OCI-LY7 (cell line): ENCODE data around the gene APLP1. TPM values are rescaled to one million over a fixed set of nuclear protein-coding genes. Genes with fewer than 3 reads are reported as not detected.

Source experiments
- BruUV-seq: library from RNA; stranded (reverse); fragments of 400-500 nt; replicated peaks from 2 replicates; lab custom pipeline; 2021; lab: Mats Ljungman, UMichigan
- CTCF ChIA-PET: fragments of 300-600 bp; sonication (Branson Sonifier 250); formaldehyde crosslinking; loops from one replicate; lab custom pipeline; 2022; ENCODE audit warnings: antibody characterized with exemption; ENCODE audit not compliant: unreplicated experiment; lab: Charles Lee
- POLR2A ChIA-PET: fragments of 300-600 bp; sonication (Branson Sonifier 250); formaldehyde crosslinking; loops from one replicate; lab custom pipeline; 2022; ENCODE audit warnings: antibody characterized with exemption; lab: Charles Lee
- DNase-seq: peaks from one replicate; pipeline ENCODE4 v3.0.0-alpha.2; 2015; ENCODE audit warnings: low spot score
- H2AFZ ChIP-seq: fragments of 200-600 bp; sonication (generic), shearing (Covaris generic); 2 replicates; pipeline ENCODE4 v1.6.1; 2014; ENCODE audit warnings: mild to moderate bottlenecking, antibody characterized with exemption, low read length, moderate library complexity
- H3K27ac ChIP-seq: fragments of 200-600 bp; sonication (generic); 2 replicates; pipeline ENCODE4 v1.5.1; 2014; ENCODE audit warnings: mixed run types, low read depth, mild to moderate bottlenecking, moderate library complexity, low read length, inconsistent platforms; ENCODE audit not compliant: poor library complexity, severe bottlenecking
- H3K36me3 ChIP-seq: fragments of 200-600 bp; sonication (generic); 2 replicates; pipeline ENCODE4 v1.6.1; 2014; ENCODE audit warnings: mild to moderate bottlenecking, antibody characterized with exemption, low read length, moderate library complexity, mixed read lengths; ENCODE audit not compliant: insufficient read depth
- H3K4me1 ChIP-seq: fragments of 200-600 bp; sonication (generic); 2 replicates; pipeline ENCODE4 v1.5.1; 2014; ENCODE audit warnings: mild to moderate bottlenecking, low read length; ENCODE audit not compliant: insufficient read depth, poor library complexity, severe bottlenecking
- H3K4me2 ChIP-seq: fragments of 200-600 bp; sonication (generic); 2 replicates; pipeline ENCODE4 v1.6.1; 2014; ENCODE audit warnings: mild to moderate bottlenecking, low read length
- H3K4me3 ChIP-seq: fragments of 200-600 bp; sonication (generic); 2 replicates; pipeline ENCODE4 v1.5.1; 2014; ENCODE audit warnings: mild to moderate bottlenecking, low read depth, low read length; ENCODE audit not compliant: poor library complexity, severe bottlenecking
- H3K79me2 ChIP-seq: fragments of 200-600 bp; sonication (generic); 2 replicates; pipeline ENCODE4 v1.6.1; 2016; ENCODE audit warnings: low read depth, mild to moderate bottlenecking, low read length, moderate library complexity, mixed read lengths; ENCODE audit not compliant: insufficient read depth
- H3K9me2 ChIP-seq: fragments of 200-600 bp; sonication (generic); 2 replicates; pipeline ENCODE4 v1.6.1; 2016; ENCODE audit warnings: mild to moderate bottlenecking, low read length, mixed read lengths; ENCODE audit not compliant: insufficient read depth
- H3K9me3 ChIP-seq: fragments of 200-600 bp; sonication (generic); 2 replicates; pipeline ENCODE4 v1.6.1; 2014; ENCODE audit warnings: mild to moderate bottlenecking, mixed run types, low read length, mixed read lengths
- H4K20me1 ChIP-seq: fragments of 200-600 bp; sonication (generic); 2 replicates; pipeline ENCODE4 v1.6.1; 2014; ENCODE audit warnings: mild to moderate bottlenecking, antibody characterized with exemption, low read length, moderate library complexity, mixed read lengths; ENCODE audit not compliant: insufficient read depth
- CTCF ChIP-seq: fragments of 200-600 bp; sonication (generic); conservative IDR thresholded peaks from 2 replicates; pipeline ENCODE4 v1.5.1; 2014; ENCODE audit warnings: mild to moderate bottlenecking, antibody characterized with exemption, low read length, moderate library complexity, mixed read lengths
- EZH2phosphoT487 ChIP-seq: fragments of 200-600 bp; sonication (generic); IDR thresholded peaks from 2 replicates; pipeline ENCODE4 v1.6.1; 2018; ENCODE audit warnings: low read depth, borderline replicate concordance, mild to moderate bottlenecking, mixed run types, antibody characterized with exemption, low read length, moderate library complexity, mixed read lengths
- intact Hi-C: fragments of 100-400 bp; cut with micrococcal nuclease; formaldehyde crosslinking; loops from one replicate; pipeline ENCODE4 v1.10.0; 2022; ENCODE audit not compliant: unreplicated experiment
- small RNA-seq: library from RNA; depleted of rRNA; stranded (forward); fragments of <200 nt; gene quantifications from one replicate; pipeline ENCODE3, GENCODE V24; 2014
- total RNA-seq, 2 experiments: library from RNA; depleted of rRNA in 1 of 2; stranded (reverse); fragments of >200 nt in 1 of 2; shearing (Covaris generic) in 1 of 2; gene quantifications; 2 replicates each; pipeline ENCODE4 v1.2.3, GENCODE V29; 2014 to 2022

APLP1 gene
- total RNA-seq, 2 experiments from 2014 or later = 0.13 to 1.2 TPM

GRCh38 chr19:35925501-35925900, 57.1 kb downstream of the APLP1 start:
- TF ChIP-seq EZH2phosphoT487 = no peak
- TF ChIP-seq CTCF = no peak

GRCh38 chr19:35928507-35928906, 60.1 kb downstream of the APLP1 start:
- H3K27ac ChIP-seq = no peak overlapping the region
- intact Hi-C loops = no loop called here
- CTCF ChIA-PET = no interaction called here

More at GRCh38 chr19:35925501-35925900, 57.1 kb downstream of the APLP1 start:
- no peak overlapping the region for H3K27ac ChIP-seq
- CTCF ChIA-PET = no interaction called here
- H3K9me3 ChIP-seq = 0 out of 2 replicates have a peak, but pooled peaks cover 9% of the 10 kb centered on the region
- no peak overlapping the region for H3K4me3 ChIP-seq
- H4K20me1 ChIP-seq = no peaks in the 10 kb centered on the region
- H3K4me2 ChIP-seq = no peak overlapping the region
- no peaks in the 10 kb centered on the region for H3K79me2 ChIP-seq
- intact Hi-C loops = no loop called here
- no peak for DNase-seq
- H3K36me3 ChIP-seq = no peaks in the 10 kb centered on the region
- no TSS peak for BruUV-seq
- H2AFZ ChIP-seq = no peak overlapping the region
- peaks cover 6% of the 10 kb centered on the region for H3K4me1 ChIP-seq
- POLR2A ChIA-PET = interaction anchor here (0.6 to 1.2 kb wide), 3 partner anchors 9 to 278 kb away, joined by 3 to 7 read pairs (median 6); no protein-coding TSS in a partner anchor
- no peaks in the 10 kb centered on the region for H3K9me2 ChIP-seq

More at GRCh38 chr19:35928507-35928906, 60.1 kb downstream of the APLP1 start:
- no peaks in the 10 kb centered on the region for H4K20me1 ChIP-seq
- H3K9me3 ChIP-seq = 0 out of 2 replicates have a peak, but pooled peaks cover 9% of the 10 kb centered on the region
- peak overlapping the region; percentile 28; the same call in 1 of the 2 replicates for H2AFZ ChIP-seq
- H3K9me2 ChIP-seq = no peaks in the 10 kb centered on the region
- H3K36me3 ChIP-seq = no peaks in the 10 kb centered on the region
- peaks cover 12% of the 10 kb centered on the region for H3K4me1 ChIP-seq
- H3K4me2 ChIP-seq = no peak overlapping the region
- no peak overlapping the region for H3K4me3 ChIP-seq
- POLR2A ChIA-PET = no interaction called here
- no peaks in the 10 kb centered on the region for H3K79me2 ChIP-seq
- TF ChIP-seq EZH2phosphoT487 (no peak), CTCF (no peak)
- DNase-seq = peak; percentile 20
- BruUV-seq = no TSS peak

Small RNA genes within 50 kb of the gene (small RNA-seq; reads per million reads assigned to genes)
- not detected for gene RN7SL402P

Other genes with a start within 250 kb of the APLP1 start
- 62.0 and 73.6 TPM in 2 replicates for gene RBM42, start 239.5 kb upstream of the APLP1 start, total RNA-seq (2014; rRNA removed; shearing (Covaris generic))
- gene RBM42, start 239.5 kb upstream of the APLP1 start, total RNA-seq (2022) = 105 and 115 TPM in 2 replicates
- 0.25 and 0.57 TPM in 2 replicates for gene ETV2, start 226.8 kb upstream of the APLP1 start, total RNA-seq (2014; rRNA removed; shearing (Covaris generic))
- 1.7 and 2.0 TPM in 2 replicates for gene ETV2, start 226.8 kb upstream of the APLP1 start, total RNA-seq (2022)
- gene COX6B1, start 220.3 kb upstream of the APLP1 start, total RNA-seq (2014; rRNA removed; shearing (Covaris generic)) = 404 and 536 TPM in 2 replicates
- gene COX6B1, start 220.3 kb upstream of the APLP1 start, total RNA-seq (2022) = 373 and 395 TPM in 2 replicates
- not detected in 2 replicates for gene UPK1A, start 202.1 kb upstream of the APLP1 start, total RNA-seq (2014; rRNA removed; shearing (Covaris generic))
- gene UPK1A, start 202.1 kb upstream of the APLP1 start, total RNA-seq (2022) = not detected in 2 replicates
- not detected in 2 replicates for gene ZBTB32, start 164.0 kb upstream of the APLP1 start, total RNA-seq (2014; rRNA removed; shearing (Covaris generic))
- gene ZBTB32, start 164.0 kb upstream of the APLP1 start, total RNA-seq (2022) = not detected in 2 replicates
- gene KMT2B, start 150.6 kb upstream of the APLP1 start, total RNA-seq (2014; rRNA removed; shearing (Covaris generic)) = 18.0 and 25.2 TPM in 2 replicates
- gene KMT2B, start 150.6 kb upstream of the APLP1 start, total RNA-seq (2022) = 56.2 and 57.2 TPM in 2 replicates
- 8.5 and 11.4 TPM in 2 replicates for gene IGFLR1, start 126.1 kb upstream of the APLP1 start, total RNA-seq (2014; rRNA removed; shearing (Covaris generic))
- gene IGFLR1, start 126.1 kb upstream of the APLP1 start, total RNA-seq (2022) = 18.3 and 21.5 TPM in 2 replicates
- 16.1 and 33.6 TPM in 2 replicates for gene U2AF1L4, start 123.2 kb upstream of the APLP1 start, total RNA-seq (2014; rRNA removed; shearing (Covaris generic))
- gene U2AF1L4, start 123.2 kb upstream of the APLP1 start, total RNA-seq (2022) = 35.2 and 37.5 TPM in 2 replicates
- gene PSENEN, start 122.9 kb upstream of the APLP1 start, total RNA-seq (2014; rRNA removed; shearing (Covaris generic)) = 20.8 and 25.7 TPM in 2 replicates
- 51.0 and 53.7 TPM in 2 replicates for gene PSENEN, start 122.9 kb upstream of the APLP1 start, total RNA-seq (2022)
- gene LIN37, start 120.0 kb upstream of the APLP1 start, total RNA-seq (2014; rRNA removed; shearing (Covaris generic)) = 6.0 and 11.6 TPM in 2 replicates
- gene LIN37, start 120.0 kb upstream of the APLP1 start, total RNA-seq (2022) = 11.7 and 20.0 TPM in 2 replicates
- gene HSPB6, start 111.5 kb upstream of the APLP1 start, total RNA-seq (2014; rRNA removed; shearing (Covaris generic)) = not detected in 2 replicates
- 1.7 and 1.8 TPM in 2 replicates for gene HSPB6, start 111.5 kb upstream of the APLP1 start, total RNA-seq (2022)
- gene PROSER3, start 110.4 kb upstream of the APLP1 start, total RNA-seq (2014; rRNA removed; shearing (Covaris generic)) = 15.2 and 17.2 TPM in 2 replicates
- gene PROSER3, start 110.4 kb upstream of the APLP1 start, total RNA-seq (2022) = 66.1 and 70.6 TPM in 2 replicates
- gene ARHGAP33, start 93.0 kb upstream of the APLP1 start, total RNA-seq (2014; rRNA removed; shearing (Covaris generic)) = 15.1 and 21.3 TPM in 2 replicates
- gene ARHGAP33, start 93.0 kb upstream of the APLP1 start, total RNA-seq (2022) = 94.6 and 130 TPM in 2 replicates
- gene PRODH2, start 55.7 kb upstream of the APLP1 start, total RNA-seq (2014; rRNA removed; shearing (Covaris generic)) = not detected in 2 replicates
- not detected in 2 replicates for gene PRODH2, start 55.7 kb upstream of the APLP1 start, total RNA-seq (2022)
- not detected in 2 replicates for gene NPHS1, start 16.1 kb upstream of the APLP1 start, total RNA-seq (2014; rRNA removed; shearing (Covaris generic))
- not detected in 2 replicates for gene NPHS1, start 16.1 kb upstream of the APLP1 start, total RNA-seq (2022)
- 0.95 and 1.4 TPM in 2 replicates for gene KIRREL2, start 11.7 kb upstream of the APLP1 start, total RNA-seq (2014; rRNA removed; shearing (Covaris generic))
- gene KIRREL2, start 11.7 kb upstream of the APLP1 start, total RNA-seq (2022) = 2.0 and 2.2 TPM in 2 replicates
- gene NFKBID, start 32.0 kb downstream of the APLP1 start, total RNA-seq (2014; rRNA removed; shearing (Covaris generic)) = 48.6 and 57.4 TPM in 2 replicates
- gene NFKBID, start 32.0 kb downstream of the APLP1 start, total RNA-seq (2022) = 40.5 and 42.6 TPM in 2 replicates
- 8.1 and 15.0 TPM in 2 replicates for gene HCST, start 34.0 kb downstream of the APLP1 start, total RNA-seq (2014; rRNA removed; shearing (Covaris generic))
- gene HCST, start 34.0 kb downstream of the APLP1 start, total RNA-seq (2022) = 25.2 and 36.0 TPM in 2 replicates
- not detected in 2 replicates for gene TYROBP, start 39.7 kb downstream of the APLP1 start, total RNA-seq (2014; rRNA removed; shearing (Covaris generic))
- gene TYROBP, start 39.7 kb downstream of the APLP1 start, total RNA-seq (2022) = not detected in 2 replicates
- 2.8 and 3.1 TPM in 2 replicates for gene LRFN3, start 67.8 kb downstream of the APLP1 start, total RNA-seq (2014; rRNA removed; shearing (Covaris generic))
- 3.4 and 6.0 TPM in 2 replicates for gene LRFN3, start 67.8 kb downstream of the APLP1 start, total RNA-seq (2022)
- gene SDHAF1, start 126.6 kb downstream of the APLP1 start, total RNA-seq (2014; rRNA removed; shearing (Covaris generic)) = 52.6 and 60.9 TPM in 2 replicates
- 24.2 and 26.1 TPM in 2 replicates for gene SDHAF1, start 126.6 kb downstream of the APLP1 start, total RNA-seq (2022)
- gene SYNE4, start 140.2 kb downstream of the APLP1 start, total RNA-seq (2014; rRNA removed; shearing (Covaris generic)) = 0.26 and 2.7 TPM in 2 replicates
- 3.1 and 4.5 TPM in 2 replicates for gene SYNE4, start 140.2 kb downstream of the APLP1 start, total RNA-seq (2022)
- 19.5 and 29.0 TPM in 2 replicates for gene ALKBH6, start 145.6 kb downstream of the APLP1 start, total RNA-seq (2014; rRNA removed; shearing (Covaris generic))
- gene ALKBH6, start 145.6 kb downstream of the APLP1 start, total RNA-seq (2022) = 28.7 and 38.2 TPM in 2 replicates
- gene CLIP3, start 164.3 kb downstream of the APLP1 start, total RNA-seq (2014; rRNA removed; shearing (Covaris generic)) = 0.66 TPM in 1 of 2 replicates, not detected in the other
- 2.4 and 2.6 TPM in 2 replicates for gene CLIP3, start 164.3 kb downstream of the APLP1 start, total RNA-seq (2022)
- gene THAP8, start 185.7 kb downstream of the APLP1 start, total RNA-seq (2014; rRNA removed; shearing (Covaris generic)) = 4.9 and 7.3 TPM in 2 replicates
- 7.3 and 7.5 TPM in 2 replicates for gene THAP8, start 185.7 kb downstream of the APLP1 start, total RNA-seq (2022)
- gene WDR62, start 186.3 kb downstream of the APLP1 start, total RNA-seq (2014; rRNA removed; shearing (Covaris generic)) = 39.0 and 44.5 TPM in 2 replicates
- 60.2 and 65.4 TPM in 2 replicates for gene WDR62, start 186.3 kb downstream of the APLP1 start, total RNA-seq (2022)
- gene OVOL3, start 242.6 kb downstream of the APLP1 start, total RNA-seq (2014; rRNA removed; shearing (Covaris generic)) = not detected in 2 replicates
- not detected in 2 replicates for gene OVOL3, start 242.6 kb downstream of the APLP1 start, total RNA-seq (2022)
- 149 and 151 TPM in 2 replicates for gene POLR2I, start 246.3 kb downstream of the APLP1 start, total RNA-seq (2014; rRNA removed; shearing (Covaris generic))
- 76.0 and 78.6 TPM in 2 replicates for gene POLR2I, start 246.3 kb downstream of the APLP1 start, total RNA-seq (2022)
- gene TBCB, start 246.9 kb downstream of the APLP1 start, total RNA-seq (2014; rRNA removed; shearing (Covaris generic)) = 198 and 200 TPM in 2 replicates
- gene TBCB, start 246.9 kb downstream of the APLP1 start, total RNA-seq (2022) = 133 and 136 TPM in 2 replicates